ENCODE results near the gene ATP11C. TPM values are rescaled to one million over a fixed set of nuclear protein-coding genes. Genes with fewer than 3 reads are reported as not detected.

Gene ATP11C
- total RNA-seq, 4 donors from 2014 or later = 35.6 to 67.9 (median 52.4) TPM

- intact Hi-C loops (cut with DNase I; ENCODE audit: low total_unique reads) = no loop called here
- DNase-seq = no peak
Measured at GRCh38 chrX:139783030-139783429, 149.8 kb downstream of the ATP11C start.

GRCh38 chrX:139776599-139776998 lies 156.3 kb downstream of the ATP11C start:
- TF ChIP-seq CTCF (IDR thresholded peaks at IDR 0.05) (no peak), POLR2A (IDR thresholded peaks at IDR 0.05) (no peak)
- H3K4me3 ChIP-seq = no peak overlapping the region
- H3K27me3 ChIP-seq = no peaks in the 10 kb centered on the region
- no peak overlapping the region for H3K27ac ChIP-seq
- intact Hi-C loops (cut with DNase I; ENCODE audit: low total_unique reads) = no loop called here
- H3K36me3 ChIP-seq = no peaks in the 10 kb centered on the region
- H3K4me1 ChIP-seq = no peaks in the 10 kb centered on the region
- no peaks in the 10 kb centered on the region for H3K9me3 ChIP-seq
- DNase-seq = no peak

More at GRCh38 chrX:139783030-139783429, 149.8 kb downstream of the ATP11C start:
- Histone ChIP-seq H3K4me1 (no peaks in the 10 kb centered on the region), H3K4me3 (no peak overlapping the region), H3K27ac (no peak overlapping the region), H3K9me3 (no peaks in the 10 kb centered on the region), H3K36me3 (no peaks in the 10 kb centered on the region), H3K27me3 (no peaks in the 10 kb centered on the region)
- TF ChIP-seq CTCF (IDR thresholded peaks at IDR 0.05) (no peak), POLR2A (IDR thresholded peaks at IDR 0.05) (no peak)

- no peaks in the 10 kb centered on the region for H3K4me1 ChIP-seq
- H3K36me3 ChIP-seq = no peaks in the 10 kb centered on the region
- no peaks in the 10 kb centered on the region for H3K27me3 ChIP-seq
- no peak for DNase-seq
- H3K4me3 ChIP-seq = no peak overlapping the region
- TF ChIP-seq POLR2A (IDR thresholded peaks at IDR 0.05) = no peak
- TF ChIP-seq CTCF (IDR thresholded peaks at IDR 0.05) = no peak
- H3K27ac ChIP-seq = no peak overlapping the region
- no peaks in the 10 kb centered on the region for H3K9me3 ChIP-seq
- intact Hi-C loops (cut with DNase I; ENCODE audit: low total_unique reads) = no loop called here
Measured at GRCh38 chrX:139770366-139770765, 162.5 kb downstream of the ATP11C start.

GRCh38 chrX:139766545-139766983 lies 166.3 kb downstream of the ATP11C start:
- H3K4me1 ChIP-seq = no peaks in the 10 kb centered on the region
- H3K9me3 ChIP-seq = no peaks in the 10 kb centered on the region
- H3K36me3 ChIP-seq = no peaks in the 10 kb centered on the region
- no peaks in the 10 kb centered on the region for H3K27me3 ChIP-seq
- H3K4me3 ChIP-seq = no peak overlapping the region
- DNase-seq = no peak
- no peak overlapping the region for H3K27ac ChIP-seq
- intact Hi-C loops (cut with DNase I; ENCODE audit: low total_unique reads) = no loop called here
- no peak for TF ChIP-seq CTCF (IDR thresholded peaks at IDR 0.05)
- TF ChIP-seq POLR2A (IDR thresholded peaks at IDR 0.05) = no peak

- intact Hi-C loops (cut with DNase I; ENCODE audit: low total_unique reads) = no loop called here
- Histone ChIP-seq H3K9me3 (no peaks in the 10 kb centered on the region), H3K27ac (no peak overlapping the region), H3K4me1 (no peaks in the 10 kb centered on the region), H3K4me3 (no peak overlapping the region), H3K27me3 (no peaks in the 10 kb centered on the region), H3K36me3 (no peaks in the 10 kb centered on the region)
- no peak for TF ChIP-seq CTCF (IDR thresholded peaks at IDR 0.05)
- TF ChIP-seq POLR2A (IDR thresholded peaks at IDR 0.05) = no peak
- DNase-seq = no peak
Measured at GRCh38 chrX:139762400-139763183, 170.3 kb downstream of the ATP11C start.

Data from uterus (tissue), 4 donors.